PFSK-1 (cell line): ENCODE measurements around the gene HBB.
"Not testable (repeated sequence)": the region's sequence is repeated elsewhere in the genome, so short reads cannot be mapped to it uniquely, and the experiment has no call there.

ENCODE experiments used
- FOXP2 ChIP-seq: optimal IDR thresholded peaks from 2 replicates; pipeline ENCODE3; 2011; ENCODE audit warnings: borderline replicate concordance, control low read depth, inconsistent platforms; ENCODE audit not compliant: insufficient read depth; ENCODE audit errors: extremely low read length, extremely low read depth
- POLR2AphosphoS5 ChIP-seq: IDR thresholded peaks from 2 replicates; pipeline ENCODE4 v1.6.1; 2012; ENCODE audit warnings: low read depth, mild to moderate bottlenecking, control low read depth, low read length, moderate library complexity
- SIN3A ChIP-seq: IDR thresholded peaks from 2 replicates; pipeline ENCODE4 v1.6.1; 2012; ENCODE audit warnings: mild to moderate bottlenecking, low read length, moderate library complexity, borderline replicate concordance; ENCODE audit not compliant: insufficient read depth
- TAF1 ChIP-seq: IDR thresholded peaks from 2 replicates; pipeline ENCODE4 v1.6.1; 2012; ENCODE audit warnings: low read length, control low read depth, borderline replicate concordance; ENCODE audit not compliant: insufficient read depth
- TF ChIP-seq, protein P1 (sequence below), 2 experiments: IDR thresholded peaks; 2 replicates each; pipeline versions ENCODE4 v1.6.1 to v1.8.0; 2011 to 2012; ENCODE audit warnings: low read depth in 2 of 2, low read length in 2 of 2, control low read depth in 1 of 2, inconsistent platforms in 1 of 2, mild to moderate bottlenecking in 1 of 2, moderate library complexity in 1 of 2; ENCODE audit not compliant: insufficient read depth in 1 of 2

The HBB gene

DNA sequence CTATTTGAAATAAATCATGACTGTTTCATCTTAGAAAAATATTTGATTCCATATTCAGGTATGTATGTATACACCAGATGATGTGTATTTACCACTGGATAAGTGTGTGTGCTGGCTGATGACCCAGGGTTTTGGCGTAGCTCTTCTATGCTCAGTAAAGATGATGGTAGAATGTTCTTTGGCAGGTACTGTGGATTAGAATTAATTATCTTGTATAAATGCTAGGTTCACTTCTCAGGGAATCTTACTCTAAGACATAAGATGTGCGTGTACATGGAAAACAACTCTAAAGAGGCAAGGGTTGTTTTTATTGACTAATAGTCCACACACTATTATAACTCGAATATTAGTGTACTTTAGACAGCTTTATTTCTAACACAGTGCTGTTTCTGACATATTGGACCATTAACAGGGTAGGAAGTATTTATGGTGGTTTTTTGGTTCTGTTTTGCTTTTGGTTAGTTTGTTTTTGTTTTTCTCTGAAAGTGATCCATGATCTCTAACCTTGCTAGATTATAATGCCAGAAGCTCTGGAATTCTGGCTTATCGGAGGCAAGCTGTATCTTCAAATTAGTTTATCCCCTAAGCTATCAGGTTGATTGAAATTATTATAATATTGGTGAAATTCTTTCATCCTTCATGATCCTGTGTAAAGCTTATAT is 23.8 kb upstream of the HBB start:
- TF ChIP-seq SIN3A, result no peak
- no peak for TF ChIP-seq TAF1
- TF ChIP-seq FOXP2, result no peak
- TF ChIP-seq, protein P1, sequence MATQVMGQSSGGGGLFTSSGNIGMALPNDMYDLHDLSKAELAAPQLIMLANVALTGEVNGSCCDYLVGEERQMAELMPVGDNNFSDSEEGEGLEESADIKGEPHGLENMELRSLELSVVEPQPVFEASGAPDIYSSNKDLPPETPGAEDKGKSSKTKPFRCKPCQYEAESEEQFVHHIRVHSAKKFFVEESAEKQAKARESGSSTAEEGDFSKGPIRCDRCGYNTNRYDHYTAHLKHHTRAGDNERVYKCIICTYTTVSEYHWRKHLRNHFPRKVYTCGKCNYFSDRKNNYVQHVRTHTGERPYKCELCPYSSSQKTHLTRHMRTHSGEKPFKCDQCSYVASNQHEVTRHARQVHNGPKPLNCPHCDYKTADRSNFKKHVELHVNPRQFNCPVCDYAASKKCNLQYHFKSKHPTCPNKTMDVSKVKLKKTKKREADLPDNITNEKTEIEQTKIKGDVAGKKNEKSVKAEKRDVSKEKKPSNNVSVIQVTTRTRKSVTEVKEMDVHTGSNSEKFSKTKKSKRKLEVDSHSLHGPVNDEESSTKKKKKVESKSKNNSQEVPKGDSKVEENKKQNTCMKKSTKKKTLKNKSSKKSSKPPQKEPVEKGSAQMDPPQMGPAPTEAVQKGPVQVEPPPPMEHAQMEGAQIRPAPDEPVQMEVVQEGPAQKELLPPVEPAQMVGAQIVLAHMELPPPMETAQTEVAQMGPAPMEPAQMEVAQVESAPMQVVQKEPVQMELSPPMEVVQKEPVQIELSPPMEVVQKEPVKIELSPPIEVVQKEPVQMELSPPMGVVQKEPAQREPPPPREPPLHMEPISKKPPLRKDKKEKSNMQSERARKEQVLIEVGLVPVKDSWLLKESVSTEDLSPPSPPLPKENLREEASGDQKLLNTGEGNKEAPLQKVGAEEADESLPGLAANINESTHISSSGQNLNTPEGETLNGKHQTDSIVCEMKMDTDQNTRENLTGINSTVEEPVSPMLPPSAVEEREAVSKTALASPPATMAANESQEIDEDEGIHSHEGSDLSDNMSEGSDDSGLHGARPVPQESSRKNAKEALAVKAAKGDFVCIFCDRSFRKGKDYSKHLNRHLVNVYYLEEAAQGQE (IDR thresholded peaks at IDR 0.05; ENCODE audit: insufficient read depth in 1 of 2, low read depth in 2 of 2, low read length in 2 of 2), result no peak
- TF ChIP-seq POLR2AphosphoS5, result no peak

DNA sequence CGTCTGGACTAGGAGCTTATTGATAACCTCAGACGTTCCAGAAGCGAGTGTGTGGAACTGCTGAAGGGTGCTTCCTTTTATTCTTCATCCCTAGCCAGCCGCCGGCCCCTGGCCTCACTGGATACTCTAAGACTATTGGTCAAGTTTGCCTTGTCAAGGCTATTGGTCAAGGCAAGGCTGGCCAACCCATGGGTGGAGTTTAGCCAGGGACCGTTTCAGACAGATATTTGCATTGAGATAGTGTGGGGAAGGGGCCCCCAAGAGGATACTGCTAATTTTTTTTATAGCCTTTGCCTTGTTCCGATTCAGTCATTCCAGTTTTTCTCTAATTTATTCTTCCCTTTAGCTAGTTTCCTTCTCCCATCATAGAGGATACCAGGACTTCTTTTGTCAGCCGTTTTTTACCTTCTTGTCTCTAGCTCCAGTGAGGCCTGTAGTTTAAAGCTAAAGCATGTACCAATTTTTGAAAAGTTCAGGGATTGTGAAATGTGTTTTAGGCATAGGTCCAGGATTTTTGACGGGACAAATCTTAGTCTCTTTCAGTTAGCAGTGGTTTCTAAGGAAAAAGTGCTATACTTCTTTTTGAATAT is 23.0 kb upstream of the HBB start, which contains the start of gene HBG1:
Gene HBG1, minus strand, starts transcription at position 51 of the 590 bp plus-strand sequence. CDS start 53 bp downstream, outside the sequence.
- TF ChIP-seq, protein P1 (IDR thresholded peaks at IDR 0.05; ENCODE audit: insufficient read depth in 1 of 2, low read depth in 2 of 2, low read length in 2 of 2), result not testable (repeated sequence)
- TF ChIP-seq POLR2AphosphoS5, TAF1: not testable (repeated sequence)

DNA sequence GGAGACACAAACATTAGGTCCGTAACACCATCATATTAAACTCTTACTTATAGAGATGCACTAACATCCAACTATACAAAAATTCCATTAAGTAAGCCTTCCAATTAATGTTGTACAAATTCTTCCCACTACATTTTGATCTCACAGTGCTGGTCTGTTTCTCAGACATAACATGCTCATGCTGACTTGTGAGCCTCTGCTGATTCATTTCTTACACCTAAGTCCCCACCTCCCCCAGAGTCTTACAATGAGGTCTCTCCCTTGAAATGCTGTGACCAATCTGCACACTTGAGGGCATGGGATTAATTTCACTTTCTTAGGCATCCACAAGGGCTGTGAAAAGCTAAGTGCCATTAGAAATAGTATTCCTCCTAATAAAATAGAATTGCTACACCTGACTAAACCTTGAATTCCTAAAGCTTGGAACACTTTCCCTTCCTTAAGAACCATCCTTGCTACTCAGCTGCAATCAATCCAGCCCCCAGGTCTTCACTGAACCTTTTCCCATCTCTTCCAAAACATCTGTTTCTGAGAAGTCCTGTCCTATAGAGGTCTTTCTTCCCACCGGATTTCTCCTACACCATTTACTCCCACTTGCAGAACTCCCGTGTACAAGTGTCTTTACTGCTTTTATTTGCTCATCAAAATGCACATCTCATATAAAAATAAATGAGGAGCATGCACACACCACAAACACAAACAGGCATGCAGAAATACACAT is 20.8 kb upstream of the HBB start:
- TF ChIP-seq FOXP2, result no peak
- TF ChIP-seq SIN3A, result no peak
- no peak for TF ChIP-seq TAF1
- TF ChIP-seq POLR2AphosphoS5, result no peak
- TF ChIP-seq, protein P1 (IDR thresholded peaks at IDR 0.05; ENCODE audit: insufficient read depth in 1 of 2, low read depth in 2 of 2, low read length in 2 of 2), result no peak

DNA sequence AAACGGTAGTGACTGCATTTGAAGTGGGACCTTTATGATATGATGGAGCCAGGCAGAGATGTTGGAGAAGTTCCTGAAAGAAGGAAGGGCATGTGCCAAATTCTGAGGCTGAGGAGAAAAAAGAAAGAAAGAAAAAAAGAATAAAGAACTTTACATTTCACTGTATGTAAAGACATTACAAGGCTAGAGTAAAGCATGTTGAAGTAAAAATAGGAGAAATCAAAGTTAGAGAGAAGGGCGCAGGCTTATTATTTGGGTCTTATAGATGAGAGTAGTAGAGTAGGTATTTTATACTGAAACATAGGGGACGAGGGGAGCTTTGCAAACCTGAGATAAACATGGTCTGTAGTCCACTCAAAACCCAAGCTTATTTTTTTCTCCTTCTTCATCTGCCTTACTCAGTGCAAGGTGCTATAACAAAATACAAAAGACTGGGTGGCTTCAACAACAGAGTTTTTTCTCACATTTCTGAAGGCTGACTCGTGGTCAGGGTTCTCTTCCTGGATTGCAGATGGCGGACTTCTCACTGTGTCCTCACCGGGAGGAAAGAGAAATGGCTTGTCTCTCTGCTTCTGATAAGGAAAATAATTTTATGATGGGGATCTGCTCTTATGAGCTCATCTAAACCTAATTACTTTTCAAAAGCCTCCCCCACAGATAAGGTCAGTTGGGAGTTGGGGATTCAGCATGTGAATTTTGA is 20.1 kb upstream of the HBB start:
- no peak for TF ChIP-seq SIN3A
- TF ChIP-seq TAF1, result no peak
- TF ChIP-seq, protein P1 (IDR thresholded peaks at IDR 0.05; ENCODE audit: insufficient read depth in 1 of 2, low read depth in 2 of 2, low read length in 2 of 2), result no peak
- no peak for TF ChIP-seq FOXP2
- TF ChIP-seq POLR2AphosphoS5, result no peak
